Motor neuron (in vitro differentiated cells): ENCODE data around the gene TBC1D21. TPM values are rescaled to one million over a fixed set of nuclear protein-coding genes. Genes with fewer than 3 reads are reported as not detected.

Experiments
- ATAC-seq, 8 experiments: fragments of 200-7000 bp; cut with Tn5 transposase; replicated peaks in 6 of 8; 2 replicates each; pipeline ENCODE4 v1.8.0; 2021; ENCODE audit warnings: mild to moderate bottlenecking in 8 of 8, moderate library complexity in 8 of 8
- H3K27ac ChIP-seq, 2 donors: fragments of 250-450 bp; sonication (Bioruptor Pico); 2 replicates each; pipeline ENCODE4 v1.9.0; 2021; ENCODE audit warnings: antibody characterized with exemption in 2 of 2, mild to moderate bottlenecking in 2 of 2, moderate library complexity in 1 of 2
- H3K4me1 ChIP-seq, 2 donors: fragments of 250-450 bp; sonication (Bioruptor Pico); replicated peaks in 1 of 2; 2 replicates each; pipeline ENCODE4 v1.6.1; 2021; ENCODE audit warnings: antibody characterized with exemption in 2 of 2, mild to moderate bottlenecking in 2 of 2, moderate library complexity in 1 of 2
- H3K4me3 ChIP-seq, 5 donors: fragments of 250-450 bp; sonication (Bioruptor Pico); 2 replicates each; pipeline ENCODE4 v1.9.0; 2021; ENCODE audit warnings: antibody characterized with exemption in 5 of 5, mild to moderate bottlenecking in 5 of 5, moderate library complexity in 4 of 5
- WGBS, 10 experiments: fragments of 450-650 bp; shearing (Covaris generic); methylation state at CpG; one replicate each; pipeline ENCODE4 v1.0.0; 2022; 5-methylcytosine and 5-hydroxymethylcytosine counted together
- in situ Hi-C, 9 experiments: fragments of 400-800 bp; cut with MboI; loops; one replicate each; pipeline ENCODE4 v1.15.0; 2021; ENCODE audit warnings: low sequenced_read_pairs in 9 of 9, low pct_unique_long_range_greater_than_20kb in 2 of 9; ENCODE audit not compliant: unreplicated experiment in 9 of 9
- total RNA-seq, 8 experiments: library from RNA; unstranded; fragments of 300-600 nt; gene quantifications; 2 replicates each; pipeline versions ENCODE4 v1.2.3 to v1.2.4, GENCODE V29; 2022

The TBC1D21 gene
- total RNA-seq, 8 experiments from 2014 or later = not detected

- in situ Hi-C loops = loop anchor here in 1 of 9 experiments (25.0 kb wide), 1 partner anchor 197 kb away; no protein-coding TSS in a partner anchor
- 0 to 88% (median 70%) methylated on average over 1 to 2 of the region's 2 CpGs; no CpG with 5 or more reads in 5 of the 10 experiments for WGBS, 10 experiments
- H3K4me1 ChIP-seq = peaks cover 0 to 2% of the 10 kb centered on the region in 2 donors
- no peak overlapping the region for H3K4me3 ChIP-seq
- ATAC-seq = peak in 2 of 8 experiments; percentile 15 to 60
- H3K27ac ChIP-seq = no peak overlapping the region
Observed at GRCh38 chr15:73909651-73910050, 36.3 kb downstream of the TBC1D21 start.

- WGBS, 10 experiments = 0 to 100% (median 71%) methylated on average over 1 to 4 of the region's 7 CpGs; no CpG with 5 or more reads in 3 of the 10 experiments
- in situ Hi-C loops = loop anchor here in 1 of 9 experiments (25.0 kb wide), 1 partner anchor 198 kb away; no protein-coding TSS in a partner anchor
- H3K4me1 ChIP-seq = peaks cover 0 to 2% of the 10 kb centered on the region in 2 donors
- H3K27ac ChIP-seq = no peak overlapping the region
- ATAC-seq = peak in 5 of 8 experiments; percentile 21 to 75 (median 44)
- no peak overlapping the region for H3K4me3 ChIP-seq
Observed at GRCh38 chr15:73910522-73911303, 37.3 kb downstream of the TBC1D21 start.

- no peak for ATAC-seq
- WGBS, 10 experiments = 43 to 90% (median 65%) methylated on average over 1 to 7 of the region's 7 CpGs
- H3K4me3 ChIP-seq = no peak overlapping the region
- H3K4me1 ChIP-seq = peaks cover 0 to 2% of the 10 kb centered on the region in 2 donors
- H3K27ac ChIP-seq = no peak overlapping the region
- in situ Hi-C loops = loop anchor here in 1 of 9 experiments (25.0 kb wide), 1 partner anchor 200 kb away; no protein-coding TSS in a partner anchor
Observed at GRCh38 chr15:73912030-73912596, 38.7 kb downstream of the TBC1D21 start.

- in situ Hi-C loops = loop anchor here in 1 of 9 experiments (25.0 kb wide), 1 partner anchor 202 kb away; no protein-coding TSS in a partner anchor
- no peak for ATAC-seq
- Histone ChIP-seq H3K4me3 (no peak overlapping the region), H3K4me1 (no peaks in the 10 kb centered on the region), H3K27ac (no peak overlapping the region)
- 0 to 100% (median 77%) methylated on average over 1 to 3 of the region's 3 CpGs; no CpG with 5 or more reads in 3 of the 10 experiments for WGBS, 10 experiments
Observed at GRCh38 chr15:73914145-73914544, 40.8 kb downstream of the TBC1D21 start.

GRCh38 chr15:73915082-73915481 is 41.7 kb downstream of the TBC1D21 start:
- Histone ChIP-seq H3K27ac (no peak overlapping the region), H3K4me1 (no peaks in the 10 kb centered on the region), H3K4me3 (no peak overlapping the region)
- in situ Hi-C loops = loop anchor here in 1 of 9 experiments (25.0 kb wide), 1 partner anchor 203 kb away; no protein-coding TSS in a partner anchor
- peak in 1 of 8 experiments; percentile 49 for ATAC-seq
- WGBS, 10 experiments = 27 to 100% (median 76%) methylated on average over 2 of the region's 2 CpGs

GRCh38 chr15:73918784-73919183 is 45.4 kb downstream of the TBC1D21 start:
- no peak overlapping the region for H3K4me3 ChIP-seq
- WGBS, 10 experiments = 58 to 100% (median 85%) methylated on average over 1 to 3 of the region's 3 CpGs; no CpG with 5 or more reads in 4 of the 10 experiments
- in situ Hi-C loops = loop anchor here in 1 of 9 experiments (25.0 kb wide), 1 partner anchor 206 kb away; no protein-coding TSS in a partner anchor
- no peak overlapping the region for H3K27ac ChIP-seq
- ATAC-seq = no peak
- H3K4me1 ChIP-seq = peaks cover 27 to 29% of the 10 kb centered on the region in 2 donors

- H3K4me3 ChIP-seq = no peak overlapping the region
- no peak overlapping the region for H3K27ac ChIP-seq
- in situ Hi-C loops = loop anchor here in 1 of 9 experiments (25.0 kb wide), 1 partner anchor 207 kb away; no protein-coding TSS in a partner anchor
- H3K4me1 ChIP-seq = peaks cover 37 to 38% of the 10 kb centered on the region in 2 donors
- no peak for ATAC-seq
- WGBS, 10 experiments = 86 to 100% (median 93%) methylated on average over 1 to 5 of the region's 6 CpGs; no CpG with 5 or more reads in 3 of the 10 experiments
Observed at GRCh38 chr15:73919706-73920105, 46.3 kb downstream of the TBC1D21 start.

GRCh38 chr15:73921254-73921925 is 48.0 kb downstream of the TBC1D21 start:
- WGBS, 10 experiments = 0 to 85% (median 68%) methylated on average over 1 to 4 of the region's 4 CpGs; no CpG with 5 or more reads in 3 of the 10 experiments
- Histone ChIP-seq H3K4me1 (peaks cover 43 to 52% of the 10 kb centered on the region in 2 donors), H3K4me3 (no peak overlapping the region), H3K27ac (no peak overlapping the region)
- in situ Hi-C loops = loop anchor here in 1 of 9 experiments (25.0 kb wide), 1 partner anchor 209 kb away; no protein-coding TSS in a partner anchor
- ATAC-seq = no peak

- WGBS, 10 experiments = 40 to 88% (median 50%) methylated on average over 1 to 4 of the region's 19 CpGs; no CpG with 5 or more reads in 5 of the 10 experiments
- H3K27ac ChIP-seq = peak overlapping the region in 1 of 2 donors; percentile 22
- in situ Hi-C loops = loop anchor here in 1 of 9 experiments (25.0 kb wide), 1 partner anchor 210 kb away; no protein-coding TSS in a partner anchor
- H3K4me1 ChIP-seq = peaks cover 43 to 58% of the 10 kb centered on the region in 2 donors
- ATAC-seq = peak in 5 of 8 experiments; percentile 44 to 61 (median 59)
- no peak overlapping the region for H3K4me3 ChIP-seq
Observed at GRCh38 chr15:73922186-73923151, 49.1 kb downstream of the TBC1D21 start.

GRCh38 chr15:73923156-73923487 is 49.8 kb downstream of the TBC1D21 start:
- WGBS, 10 experiments = 0 to 100% (median 76%) methylated on average over 1 to 5 of the region's 7 CpGs; no CpG with 5 or more reads in 3 of the 10 experiments
- no peak overlapping the region for H3K27ac ChIP-seq
- peaks cover 45 to 59% of the 10 kb centered on the region in 2 donors for H3K4me1 ChIP-seq

GRCh38 chr15:73923488-73924164 is 50.3 kb downstream of the TBC1D21 start:
- no peak for ATAC-seq
- in situ Hi-C loops = loop anchor here in 1 of 9 experiments (25.0 kb wide), 1 partner anchor 211 kb away; no protein-coding TSS in a partner anchor
- Histone ChIP-seq H3K4me1 (peaks cover 46 to 64% of the 10 kb centered on the region in 2 donors), H3K4me3 (no peak overlapping the region), H3K27ac (peak overlapping the region in 1 of 2 donors; percentile 34)
- 0 to 60% (median 50%) methylated on average over 1 to 3 of the region's 6 CpGs; no CpG with 5 or more reads in 5 of the 10 experiments for WGBS, 10 experiments

More at GRCh38 chr15:73923156-73923487, 49.8 kb downstream of the TBC1D21 start:
- H3K4me3 ChIP-seq = no peak overlapping the region
- in situ Hi-C loops = loop anchor here in 1 of 9 experiments (25.0 kb wide), 1 partner anchor 211 kb away; no protein-coding TSS in a partner anchor
- ATAC-seq = no peak
